IgD-negative memory B cell (primary cell): ENCODE measurements around the gene STARD8. TPM values are rescaled to one million over a fixed set of nuclear protein-coding genes. Genes with fewer than 3 reads are reported as not detected.
"Not testable (repeated sequence)": the region's sequence is repeated elsewhere in the genome, so short reads cannot be mapped to it uniquely, and the experiment has no call there.

ENCODE experiments used
- H3K27ac Mint-ChIP-seq, 3 donors: one replicate each; pipeline ENCODE4 v1.8.0; 2020 to 2022; ENCODE audit warnings: mild to moderate bottlenecking in 3 of 3, mixed read lengths in 3 of 3, moderate library complexity in 1 of 3
- H3K27me3 Mint-ChIP-seq: one replicate; pipeline ENCODE4 v1.8.0; 2021; ENCODE audit warnings: mixed read lengths
- H3K36me3 Mint-ChIP-seq: one replicate; pipeline ENCODE4 v1.8.0; 2020; ENCODE audit warnings: mild to moderate bottlenecking, mixed read lengths
- H3K4me1 Mint-ChIP-seq, 3 donors: one replicate each; pipeline ENCODE4 v1.8.0; 2020 to 2022; ENCODE audit warnings: mixed read lengths in 3 of 3, mild to moderate bottlenecking in 1 of 3
- H3K4me3 Mint-ChIP-seq, 4 donors: one replicate each; pipeline ENCODE4 v1.8.0; 2020 to 2022; ENCODE audit warnings: mild to moderate bottlenecking in 4 of 4, mixed read lengths in 4 of 4, moderate library complexity in 3 of 4
- H3K9me3 Mint-ChIP-seq, 3 donors: one replicate each; pipeline ENCODE4 v1.8.0; 2020 to 2021; ENCODE audit warnings: mixed read lengths in 3 of 3, mild to moderate bottlenecking in 1 of 3
- polyA plus RNA-seq: library from polyadenylated mRNA; unstranded; fragments of 300-500 nt; fragmentation: Illumina TruSeq; gene quantifications from one replicate; pipeline ENCODE4 v1.2.3, GENCODE V29; 2021

Gene STARD8
- polyA plus RNA-seq, 1 donor from 2014 or later: 0.16 TPM

- H3K36me3 Mint-ChIP-seq: peaks cover 2% of the 10 kb centered on the region
- H3K27ac Mint-ChIP-seq: no peak overlapping the region
- H3K27me3 Mint-ChIP-seq: peaks cover 1% of the 10 kb centered on the region
- H3K9me3 Mint-ChIP-seq: no peaks in the 10 kb centered on the region
- no peak overlapping the region for H3K4me3 Mint-ChIP-seq
- no peaks in the 10 kb centered on the region for H3K4me1 Mint-ChIP-seq
Observed at GRCh38 chrX:68675571-68675970, 28.1 kb downstream of the STARD8 start.

- Mint-ChIP-seq H3K27ac (no peak overlapping the region), H3K9me3 (no peaks in the 10 kb centered on the region), H3K36me3 (peaks cover 2% of the 10 kb centered on the region), H3K4me3 (no peak overlapping the region), H3K27me3 (peaks cover 1% of the 10 kb centered on the region), H3K4me1 (no peaks in the 10 kb centered on the region)
Observed at GRCh38 chrX:68676335-68676734, 28.9 kb downstream of the STARD8 start.

GRCh38 chrX:68677998-68678397 is 30.5 kb downstream of the STARD8 start:
- no peaks in the 10 kb centered on the region for H3K4me1 Mint-ChIP-seq
- no peak overlapping the region for H3K27ac Mint-ChIP-seq
- peaks cover 2% of the 10 kb centered on the region for H3K36me3 Mint-ChIP-seq
- no peaks in the 10 kb centered on the region for H3K9me3 Mint-ChIP-seq
- H3K27me3 Mint-ChIP-seq: peaks cover 1% of the 10 kb centered on the region
- H3K4me3 Mint-ChIP-seq: no peak overlapping the region

- Mint-ChIP-seq H3K27me3 (peaks cover 1% of the 10 kb centered on the region), H3K4me3 (no peak overlapping the region), H3K27ac (no peak overlapping the region), H3K9me3 (no peaks in the 10 kb centered on the region), H3K36me3 (peaks cover 2% of the 10 kb centered on the region), H3K4me1 (peaks cover 0 to 5% (median 4%) of the 10 kb centered on the region in 3 donors)
Observed at GRCh38 chrX:68681443-68681941, 34.0 kb downstream of the STARD8 start.

- no peak overlapping the region for H3K4me3 Mint-ChIP-seq
- no peaks in the 10 kb centered on the region for H3K9me3 Mint-ChIP-seq
- H3K4me1 Mint-ChIP-seq: peaks cover 0 to 8% (median 8%) of the 10 kb centered on the region in 3 donors
- peaks cover 2% of the 10 kb centered on the region for H3K36me3 Mint-ChIP-seq
- peaks cover 7% of the 10 kb centered on the region for H3K27me3 Mint-ChIP-seq
- H3K27ac Mint-ChIP-seq: no peak overlapping the region
Observed at GRCh38 chrX:68682790-68683189, 35.3 kb downstream of the STARD8 start.

GRCh38 chrX:68683580-68683979 is 36.1 kb downstream of the STARD8 start:
- Mint-ChIP-seq H3K27ac (no peak overlapping the region), H3K27me3 (peaks cover 6% of the 10 kb centered on the region), H3K4me3 (no peak overlapping the region), H3K4me1 (peaks cover 0 to 8% (median 8%) of the 10 kb centered on the region in 3 donors), H3K36me3 (peaks cover 2% of the 10 kb centered on the region), H3K9me3 (no peaks in the 10 kb centered on the region)

GRCh38 chrX:68684291-68684918 is 36.9 kb downstream of the STARD8 start:
- Mint-ChIP-seq H3K9me3 (no peaks in the 10 kb centered on the region), H3K27ac (no peak overlapping the region), H3K4me3 (no peak overlapping the region), H3K4me1 (peaks cover 0 to 8% (median 8%) of the 10 kb centered on the region in 3 donors), H3K27me3 (peaks cover 6% of the 10 kb centered on the region), H3K36me3 (peaks cover 2% of the 10 kb centered on the region)

GRCh38 chrX:68684919-68685304 is 37.4 kb downstream of the STARD8 start:
- Mint-ChIP-seq H3K27ac (no peak overlapping the region), H3K9me3 (no peaks in the 10 kb centered on the region), H3K4me1 (peaks cover 0 to 8% (median 8%) of the 10 kb centered on the region in 3 donors), H3K27me3 (peaks cover 6% of the 10 kb centered on the region), H3K4me3 (no peak overlapping the region), H3K36me3 (peaks cover 2% of the 10 kb centered on the region)

GRCh38 chrX:68685685-68686084 is 38.2 kb downstream of the STARD8 start:
- Mint-ChIP-seq H3K4me3 (peak overlapping the region in 2 of 4 donors; percentile 53 to 58), H3K36me3 (peaks cover 2% of the 10 kb centered on the region), H3K27me3 (peaks cover 6% of the 10 kb centered on the region), H3K4me1 (peaks cover 0 to 8% (median 8%) of the 10 kb centered on the region in 3 donors), H3K9me3 (no peaks in the 10 kb centered on the region), H3K27ac (no peak overlapping the region)

GRCh38 chrX:68686097-68686977 is 38.9 kb downstream of the STARD8 start:
- H3K27me3 Mint-ChIP-seq: peaks cover 6% of the 10 kb centered on the region
- peaks cover 0 to 8% (median 8%) of the 10 kb centered on the region in 3 donors for H3K4me1 Mint-ChIP-seq
- peak overlapping the region in 3 of 4 donors; percentile 55 to 81 (median 76) for H3K4me3 Mint-ChIP-seq
- peaks cover 2% of the 10 kb centered on the region for H3K36me3 Mint-ChIP-seq
- no peaks in the 10 kb centered on the region for H3K9me3 Mint-ChIP-seq
- H3K27ac Mint-ChIP-seq: no peak overlapping the region

GRCh38 chrX:68688931-68689330 is 41.5 kb downstream of the STARD8 start:
- H3K4me3 Mint-ChIP-seq, H3K4me1 Mint-ChIP-seq, H3K27me3 Mint-ChIP-seq, H3K36me3 Mint-ChIP-seq, H3K9me3 Mint-ChIP-seq, H3K27ac Mint-ChIP-seq: not testable (repeated sequence)

GRCh38 chrX:68690936-68691501 is 43.6 kb downstream of the STARD8 start:
- H3K27ac Mint-ChIP-seq: no peak overlapping the region

GRCh38 chrX:68691921-68692320 is 44.5 kb downstream of the STARD8 start:
- Mint-ChIP-seq H3K36me3 (no peaks in the 10 kb centered on the region), H3K27me3 (peaks cover 4% of the 10 kb centered on the region), H3K9me3 (peaks cover 0 to 2% (median 0%) of the 10 kb centered on the region in 3 donors), H3K4me1 (peaks cover 0 to 6% (median 3%) of the 10 kb centered on the region in 3 donors), H3K27ac (no peak overlapping the region), H3K4me3 (peak overlapping the region in 2 of 4 donors; percentile 47 to 76)

More at GRCh38 chrX:68690936-68691501, 43.6 kb downstream of the STARD8 start:
- Mint-ChIP-seq H3K27me3 (peaks cover 6% of the 10 kb centered on the region), H3K4me1 (peaks cover 0 to 10% (median 6%) of the 10 kb centered on the region in 3 donors), H3K9me3 (peaks cover 0 to 2% (median 0%) of the 10 kb centered on the region in 3 donors), H3K36me3 (no peaks in the 10 kb centered on the region), H3K4me3 (peak overlapping the region in 1 of 4 donors; percentile 4)

GRCh38 chrX:68692651-68693050 is 45.2 kb downstream of the STARD8 start:
- peaks cover 0 to 2% (median 0%) of the 10 kb centered on the region in 3 donors for H3K9me3 Mint-ChIP-seq
- peaks cover 0 to 6% (median 3%) of the 10 kb centered on the region in 3 donors for H3K4me1 Mint-ChIP-seq
- no peaks in the 10 kb centered on the region for H3K27me3 Mint-ChIP-seq
- H3K4me3 Mint-ChIP-seq: peak overlapping the region in 2 of 4 donors; percentile 47 to 67
- H3K27ac Mint-ChIP-seq: peak overlapping the region in 1 of 3 donors; percentile 71
- no peaks in the 10 kb centered on the region for H3K36me3 Mint-ChIP-seq
